ENCODE data around the gene UNC93B1.

UNC93B1 gene

GRCh38 chr11:68003846-68004550 is at the start of gene UNC93B1:
UNC93B1 (minus strand) TSS chr11:68004097; CDS start chr11:68004043, 54 bp downstream.
- DNase-seq (ENCODE audit: low read depth) = peak; percentile 75
- TF ChIP-seq CTCF (IDR thresholded peaks at IDR 0.05; ENCODE audit: low read length, missing control alignments) = no peak

DNA sequence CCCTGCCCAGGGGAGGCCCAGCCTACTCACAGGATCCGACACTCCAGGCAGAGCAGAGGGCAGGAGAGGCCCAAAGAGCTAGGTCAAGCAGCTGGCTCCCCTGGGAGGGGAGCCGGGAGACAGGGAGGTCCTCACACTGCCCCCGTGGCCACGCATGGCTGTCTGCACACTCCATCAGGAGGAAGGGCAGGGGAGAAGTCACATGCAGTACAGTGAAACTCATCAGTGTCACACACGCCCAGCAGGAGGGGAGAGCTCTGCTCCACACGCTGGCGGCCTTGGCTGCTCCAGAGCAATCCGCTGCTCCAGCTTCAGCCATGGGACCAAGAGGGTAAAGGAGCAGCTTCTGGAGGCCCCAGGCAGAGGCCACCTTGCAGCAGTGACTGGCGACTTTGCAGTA is 49.2 kb upstream of the UNC93B1 start:
- no peak for TF ChIP-seq CTCF (IDR thresholded peaks at IDR 0.05; ENCODE audit: low read length, missing control alignments)
- DNase-seq (ENCODE audit: low read depth) = no peak

More at GRCh38 chr11:68003846-68004550, at the start of gene UNC93B1:
- H3K4me3 ChIP-seq (replicated peaks; ENCODE audit: low read depth, low read length) = peak within 1 kb of the TSS; percentile 57

DNA sequence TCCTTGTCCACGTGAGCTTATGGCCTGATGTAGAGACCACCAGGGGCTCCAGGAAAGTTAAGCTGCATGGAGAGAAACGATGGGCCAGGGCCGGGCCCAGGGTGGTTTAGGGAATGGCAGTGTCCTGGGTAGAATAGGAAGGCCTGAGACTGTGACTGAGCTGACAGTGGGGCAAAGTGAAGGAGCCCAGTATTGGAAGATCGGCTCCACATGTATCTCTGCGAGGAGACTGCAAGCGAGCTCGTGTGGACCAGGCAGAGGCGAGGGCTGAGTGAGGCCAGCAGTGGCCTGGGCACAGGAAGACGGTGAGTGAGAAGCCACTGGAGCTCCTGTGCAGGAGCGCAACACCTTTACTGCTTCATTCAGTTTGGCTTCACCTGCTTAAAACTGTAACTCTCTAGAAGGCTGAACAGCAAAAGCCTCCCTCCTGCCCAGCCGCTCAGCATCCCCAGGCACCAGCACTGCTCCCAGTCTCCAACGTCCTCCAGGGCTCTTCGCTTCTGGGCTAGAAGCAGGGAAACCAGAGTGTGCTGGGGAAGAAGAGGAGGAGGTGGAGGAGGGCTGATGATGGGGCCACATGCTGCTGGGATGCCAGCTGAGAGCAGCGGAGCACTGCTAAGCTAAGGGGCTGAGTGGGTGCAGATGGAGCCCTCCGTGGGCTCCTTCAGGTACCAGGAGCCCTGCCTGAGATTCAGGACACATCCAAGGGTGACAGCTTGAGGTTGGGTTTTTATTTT is 48.4 kb upstream of the UNC93B1 start:
- no peak for TF ChIP-seq CTCF (IDR thresholded peaks at IDR 0.05; ENCODE audit: low read length, missing control alignments)
- H3K4me3 ChIP-seq (replicated peaks; ENCODE audit: low read depth, low read length) = no peak overlapping the region
- no peak for DNase-seq (ENCODE audit: low read depth)

More for the DNA sequence above, 49.2 kb upstream of the UNC93B1 start:
- no peak overlapping the region for H3K4me3 ChIP-seq (replicated peaks; ENCODE audit: low read depth, low read length)

- DNase-seq (ENCODE audit: low read depth) = no peak
- no peak for TF ChIP-seq CTCF (IDR thresholded peaks at IDR 0.05; ENCODE audit: low read length, missing control alignments)
- no peak overlapping the region for H3K4me3 ChIP-seq (replicated peaks; ENCODE audit: low read depth, low read length)
Observed at GRCh38 chr11:68051191-68052136, 47.6 kb upstream of the UNC93B1 start.

DNA sequence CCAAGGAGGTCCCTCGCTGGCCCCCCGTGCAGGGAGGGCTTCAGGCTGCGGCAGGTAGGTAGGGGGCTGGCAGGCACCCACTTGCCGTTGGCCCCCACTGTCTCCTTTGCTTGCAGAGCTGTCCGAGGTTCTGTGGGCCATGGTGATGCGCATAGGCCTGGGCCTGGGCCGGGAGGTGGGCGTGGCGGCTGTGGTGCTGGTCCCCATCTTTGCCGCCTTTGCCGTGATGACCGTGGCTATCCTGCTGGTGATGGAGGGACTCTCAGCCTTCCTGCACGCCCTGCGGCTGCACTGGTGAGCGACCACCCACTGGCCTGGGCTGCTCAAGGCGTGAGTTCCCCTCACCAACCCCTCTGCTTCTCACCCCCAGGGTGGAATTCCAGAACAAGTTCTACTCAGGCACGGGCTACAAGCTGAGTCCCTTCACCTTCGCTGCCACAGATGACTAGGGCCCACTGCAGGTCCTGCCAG is 46.5 kb upstream of the UNC93B1 start:
- no peak for DNase-seq (ENCODE audit: low read depth)
- no peak overlapping the region for H3K4me3 ChIP-seq (replicated peaks; ENCODE audit: low read depth, low read length)
- no peak for TF ChIP-seq CTCF (IDR thresholded peaks at IDR 0.05; ENCODE audit: low read length, missing control alignments)

GRCh38 chr11:68049509-68050370 is 45.8 kb upstream of the UNC93B1 start:
- TF ChIP-seq CTCF (IDR thresholded peaks at IDR 0.05; ENCODE audit: low read length, missing control alignments) = no peak
- no peak for DNase-seq (ENCODE audit: low read depth)
- H3K4me3 ChIP-seq (replicated peaks; ENCODE audit: low read depth, low read length) = no peak overlapping the region
